Measurements from ENCODE around the gene TSNAX.

The TSNAX gene

GRCh38 chr1:231487910-231488309 lies 40.6 kb upstream of the TSNAX start:
- H3K36me3 ChIP-seq (replicated peaks; ENCODE audit: insufficient read depth, low read length) = no peaks in the 10 kb centered on the region
- TF ChIP-seq, protein P1, sequence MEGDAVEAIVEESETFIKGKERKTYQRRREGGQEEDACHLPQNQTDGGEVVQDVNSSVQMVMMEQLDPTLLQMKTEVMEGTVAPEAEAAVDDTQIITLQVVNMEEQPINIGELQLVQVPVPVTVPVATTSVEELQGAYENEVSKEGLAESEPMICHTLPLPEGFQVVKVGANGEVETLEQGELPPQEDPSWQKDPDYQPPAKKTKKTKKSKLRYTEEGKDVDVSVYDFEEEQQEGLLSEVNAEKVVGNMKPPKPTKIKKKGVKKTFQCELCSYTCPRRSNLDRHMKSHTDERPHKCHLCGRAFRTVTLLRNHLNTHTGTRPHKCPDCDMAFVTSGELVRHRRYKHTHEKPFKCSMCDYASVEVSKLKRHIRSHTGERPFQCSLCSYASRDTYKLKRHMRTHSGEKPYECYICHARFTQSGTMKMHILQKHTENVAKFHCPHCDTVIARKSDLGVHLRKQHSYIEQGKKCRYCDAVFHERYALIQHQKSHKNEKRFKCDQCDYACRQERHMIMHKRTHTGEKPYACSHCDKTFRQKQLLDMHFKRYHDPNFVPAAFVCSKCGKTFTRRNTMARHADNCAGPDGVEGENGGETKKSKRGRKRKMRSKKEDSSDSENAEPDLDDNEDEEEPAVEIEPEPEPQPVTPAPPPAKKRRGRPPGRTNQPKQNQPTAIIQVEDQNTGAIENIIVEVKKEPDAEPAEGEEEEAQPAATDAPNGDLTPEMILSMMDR (IDR thresholded peaks at IDR 0.05; ENCODE audit: low read length) = no peak
- TF ChIP-seq EZH2 (optimal IDR thresholded peaks at IDR 0.05; ENCODE audit: low read depth, low read length) (no peak), EZH2phosphoT487 (IDR thresholded peaks at IDR 0.05; ENCODE audit: low read length) (no peak)
- no peak overlapping the region for H3K27ac ChIP-seq (ENCODE audit: low read length)
- H3K9me3 ChIP-seq (replicated peaks; ENCODE audit: insufficient read depth, low read length) = no peaks in the 10 kb centered on the region
- no peaks in the 10 kb centered on the region for H3K27me3 ChIP-seq (replicated peaks; ENCODE audit: insufficient read depth, low read length)
- H2AFZ ChIP-seq (ENCODE audit: low read length) = no peak overlapping the region
- no peak overlapping the region for H3K4me3 ChIP-seq (ENCODE audit: low read length)
- no peaks in the 10 kb centered on the region for H3K4me1 ChIP-seq (ENCODE audit: low read length)
- no peak overlapping the region for H3K9ac ChIP-seq (ENCODE audit: low read length)
- no peaks in the 10 kb centered on the region for H4K20me1 ChIP-seq (ENCODE audit: insufficient read depth, low read length)
- no peaks in the 10 kb centered on the region for H3K9me2 ChIP-seq (replicated peaks; ENCODE audit: insufficient read depth, low read length)
- no peaks in the 10 kb centered on the region for H3K79me2 ChIP-seq (ENCODE audit: low read length)
- H3F3A ChIP-seq (ENCODE audit: insufficient read depth, low read length) = no peaks in the 10 kb centered on the region
- no peak overlapping the region for H3K4me2 ChIP-seq (ENCODE audit: low read depth, low read length)
- no peak for DNase-seq

- no peak for DNase-seq
Measured at GRCh38 chr1:231493421-231494185, 34.9 kb upstream of the TSNAX start.

DNA sequence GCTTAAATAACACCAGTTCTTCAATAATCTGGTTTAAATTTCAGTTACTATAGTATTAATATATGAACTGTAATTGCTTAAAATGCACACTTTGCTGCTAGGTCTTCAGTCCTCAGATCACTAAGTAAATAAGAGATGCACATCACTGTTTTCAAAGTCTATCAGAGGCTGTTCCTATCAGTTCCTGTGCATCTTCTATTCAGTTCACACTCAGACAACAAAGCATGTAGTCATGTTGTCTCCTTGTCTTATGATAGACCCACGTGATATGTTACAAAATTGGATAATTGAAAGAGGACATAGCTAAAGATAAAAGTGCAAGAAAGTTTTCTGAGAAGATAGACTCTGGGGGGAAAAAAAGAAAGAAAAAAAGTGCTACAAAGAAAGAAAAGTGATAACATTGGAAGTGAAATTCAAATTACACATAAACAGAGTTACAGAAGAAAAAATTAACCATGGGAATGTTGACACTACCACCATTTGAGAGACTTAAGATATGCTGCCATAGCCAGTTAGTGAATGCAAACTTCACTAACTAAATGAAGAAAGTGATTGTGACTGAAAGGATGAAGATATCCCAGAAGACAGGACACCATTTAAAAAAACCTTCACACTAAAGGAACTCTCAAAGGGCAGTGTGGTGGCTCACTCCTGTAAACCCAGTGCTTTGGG lies 33.9 kb upstream of the TSNAX start:
- no peak overlapping the region for H2AFZ ChIP-seq (ENCODE audit: low read length)
- H3K9me2 ChIP-seq (replicated peaks; ENCODE audit: insufficient read depth, low read length) = no peaks in the 10 kb centered on the region
- H3K27ac ChIP-seq (ENCODE audit: low read length) = no peak overlapping the region
- no peaks in the 10 kb centered on the region for H4K20me1 ChIP-seq (ENCODE audit: insufficient read depth, low read length)
- no peaks in the 10 kb centered on the region for H3F3A ChIP-seq (ENCODE audit: insufficient read depth, low read length)
- no peak overlapping the region for H3K4me2 ChIP-seq (ENCODE audit: low read depth, low read length)
- no peak for DNase-seq
- TF ChIP-seq EZH2phosphoT487 (IDR thresholded peaks at IDR 0.05; ENCODE audit: low read length) = no peak
- no peak for TF ChIP-seq EZH2 (optimal IDR thresholded peaks at IDR 0.05; ENCODE audit: low read depth, low read length)
- TF ChIP-seq, protein P1 (IDR thresholded peaks at IDR 0.05; ENCODE audit: low read length) = no peak
- no peaks in the 10 kb centered on the region for H3K27me3 ChIP-seq (replicated peaks; ENCODE audit: insufficient read depth, low read length)
- no peaks in the 10 kb centered on the region for H3K9me3 ChIP-seq (replicated peaks; ENCODE audit: insufficient read depth, low read length)
- no peak overlapping the region for H3K9ac ChIP-seq (ENCODE audit: low read length)
- H3K4me1 ChIP-seq (ENCODE audit: low read length) = no peaks in the 10 kb centered on the region
- no peak overlapping the region for H3K4me3 ChIP-seq (ENCODE audit: low read length)
- H3K36me3 ChIP-seq (replicated peaks; ENCODE audit: insufficient read depth, low read length) = no peaks in the 10 kb centered on the region
- no peaks in the 10 kb centered on the region for H3K79me2 ChIP-seq (ENCODE audit: low read length)

More at GRCh38 chr1:231493421-231494185, 34.9 kb upstream of the TSNAX start:
- Histone ChIP-seq H4K20me1 (ENCODE audit: insufficient read depth, low read length) (no peaks in the 10 kb centered on the region), H3K9me3 (replicated peaks; ENCODE audit: insufficient read depth, low read length) (no peaks in the 10 kb centered on the region), H3K4me3 (ENCODE audit: low read length) (no peak overlapping the region), H3K79me2 (ENCODE audit: low read length) (no peaks in the 10 kb centered on the region), H2AFZ (ENCODE audit: low read length) (no peak overlapping the region), H3K27me3 (replicated peaks; ENCODE audit: insufficient read depth, low read length) (no peaks in the 10 kb centered on the region), H3K4me2 (ENCODE audit: low read depth, low read length) (no peak overlapping the region), H3F3A (ENCODE audit: insufficient read depth, low read length) (no peaks in the 10 kb centered on the region), H3K4me1 (ENCODE audit: low read length) (no peaks in the 10 kb centered on the region), H3K27ac (ENCODE audit: low read length) (no peak overlapping the region), H3K9me2 (replicated peaks; ENCODE audit: insufficient read depth, low read length) (no peaks in the 10 kb centered on the region), H3K36me3 (replicated peaks; ENCODE audit: insufficient read depth, low read length) (no peaks in the 10 kb centered on the region), H3K9ac (ENCODE audit: low read length) (no peak overlapping the region)
- TF ChIP-seq EZH2 (optimal IDR thresholded peaks at IDR 0.05; ENCODE audit: low read depth, low read length) (no peak), EZH2phosphoT487 (IDR thresholded peaks at IDR 0.05; ENCODE audit: low read length) (no peak)
- TF ChIP-seq, protein P1 (IDR thresholded peaks at IDR 0.05; ENCODE audit: low read length) = no peak

All from MM.1S (cell line).